Stimulated activated CD8-positive, alpha-beta memory T cell treated with anti-CD3 and anti-CD28 coated beads, Interleukin-7, amount 100 ng/mL, for 48 hours (primary cell): ENCODE measurements around the gene TMSB4X.
"Not testable (repeated sequence)": the region's sequence is repeated elsewhere in the genome, so short reads cannot be mapped to it uniquely, and the experiment has no call there.

Experiments
- DNase-seq, 2 donors: peaks; one replicate each; pipeline ENCODE4 v3.0.0-alpha.2; 2020; ENCODE audit warnings: low read depth in 1 of 2; ENCODE audit errors: extremely low read depth in 1 of 2

TMSB4X gene

GRCh38 chrX:12974796-12975669, at the start of gene TMSB4X:
TMSB4X (plus strand) TSS chrX:12975110.
- peak; percentile 59 to 68 for DNase-seq

GRCh38 chrX:12929701-12930100, 45.2 kb upstream of the TMSB4X start:
- DNase-seq: no peak

DNA sequence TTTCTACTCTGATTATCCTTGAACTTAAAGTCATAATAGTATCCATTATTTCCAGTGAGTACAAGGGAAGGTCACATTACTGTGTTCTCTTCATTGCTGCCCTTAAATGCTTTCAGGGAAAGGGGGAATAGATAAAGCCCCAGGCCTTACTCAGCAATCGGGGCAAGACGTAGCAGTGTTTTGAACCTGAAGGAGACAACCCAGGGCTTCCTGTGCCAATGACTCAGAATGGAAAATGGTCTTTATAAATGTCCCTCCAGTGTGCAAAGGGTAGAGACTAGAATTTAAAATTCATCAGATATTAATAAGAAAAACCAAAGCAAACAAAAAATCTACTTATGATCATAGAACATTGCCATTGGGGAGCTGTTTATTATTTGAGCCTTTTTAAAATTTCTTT, 44.8 kb upstream of the TMSB4X start:
- DNase-seq: no peak

- no peak for DNase-seq
Measured at GRCh38 chrX:12932244-12932643, 42.7 kb upstream of the TMSB4X start.

- no peak for DNase-seq
Measured at GRCh38 chrX:12934850-12935249, 40.1 kb upstream of the TMSB4X start.

- DNase-seq: no peak
Measured at GRCh38 chrX:12936947-12937346, 38.0 kb upstream of the TMSB4X start.

DNA sequence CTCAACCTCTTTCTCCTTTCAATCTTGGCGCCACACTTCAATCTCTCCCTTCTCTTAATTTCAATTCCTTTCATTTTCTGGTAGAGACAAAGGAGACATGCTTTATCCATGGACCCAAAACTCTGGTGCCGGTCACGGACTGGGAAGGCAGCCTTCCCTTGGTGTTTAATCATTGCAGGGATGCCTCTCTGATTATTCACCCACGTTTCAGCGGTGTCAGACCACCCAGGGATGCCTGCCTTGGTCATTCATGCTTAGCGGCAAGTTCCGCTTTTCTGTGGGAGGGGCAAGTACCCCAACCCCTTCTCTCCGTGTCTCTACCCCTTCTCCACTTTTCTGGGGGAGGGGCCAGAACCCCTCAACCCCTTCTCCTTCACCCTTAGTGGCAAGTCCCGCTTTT, 34.4 kb upstream of the TMSB4X start:
- DNase-seq: not testable (repeated sequence)

DNA sequence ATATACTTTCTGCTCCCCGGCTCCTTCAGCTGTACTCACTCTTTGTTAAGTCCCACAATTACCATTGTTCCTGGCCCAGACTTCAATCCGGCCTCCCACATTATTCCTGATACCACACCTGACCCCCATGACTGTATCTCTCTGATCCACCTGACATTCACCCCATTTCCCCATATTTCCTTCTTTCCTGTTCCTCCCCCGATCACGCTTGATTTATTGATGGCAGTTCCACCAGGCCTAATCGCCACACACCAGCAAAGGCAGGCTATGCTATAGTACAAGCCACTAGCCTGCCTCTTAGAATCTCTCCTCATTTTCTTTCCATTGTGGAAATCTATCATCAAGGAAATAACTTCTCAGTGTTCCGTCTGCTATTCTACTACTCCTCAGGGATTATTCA, 31.3 kb upstream of the TMSB4X start:
- DNase-seq: not testable (repeated sequence)

GRCh38 chrX:12944452-12944851, 30.5 kb upstream of the TMSB4X start:
- DNase-seq: not testable (repeated sequence)

DNA sequence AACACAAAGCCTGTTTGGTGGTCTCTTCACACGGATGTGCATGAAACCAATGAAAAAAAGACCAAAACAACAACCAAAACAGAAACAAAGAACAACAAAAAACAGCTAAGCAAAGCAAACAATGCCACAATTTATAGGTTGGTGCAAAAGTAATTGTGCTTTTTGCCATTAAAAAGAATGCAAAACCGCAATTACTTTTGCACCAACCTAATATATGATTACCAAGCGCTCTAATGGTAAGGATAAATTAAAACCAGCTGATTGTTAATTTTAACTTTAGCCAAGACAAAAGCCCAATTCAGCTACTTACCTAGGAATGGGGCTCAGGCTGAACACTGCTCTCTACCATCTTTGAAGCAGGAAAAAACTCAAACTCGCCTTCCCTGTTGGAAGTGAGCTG, 29.4 kb upstream of the TMSB4X start:
- no peak for DNase-seq

GRCh38 chrX:12946406-12946805, 28.5 kb upstream of the TMSB4X start:
- no peak for DNase-seq

GRCh38 chrX:12946838-12947544, 27.9 kb upstream of the TMSB4X start:
- DNase-seq: no peak

DNA sequence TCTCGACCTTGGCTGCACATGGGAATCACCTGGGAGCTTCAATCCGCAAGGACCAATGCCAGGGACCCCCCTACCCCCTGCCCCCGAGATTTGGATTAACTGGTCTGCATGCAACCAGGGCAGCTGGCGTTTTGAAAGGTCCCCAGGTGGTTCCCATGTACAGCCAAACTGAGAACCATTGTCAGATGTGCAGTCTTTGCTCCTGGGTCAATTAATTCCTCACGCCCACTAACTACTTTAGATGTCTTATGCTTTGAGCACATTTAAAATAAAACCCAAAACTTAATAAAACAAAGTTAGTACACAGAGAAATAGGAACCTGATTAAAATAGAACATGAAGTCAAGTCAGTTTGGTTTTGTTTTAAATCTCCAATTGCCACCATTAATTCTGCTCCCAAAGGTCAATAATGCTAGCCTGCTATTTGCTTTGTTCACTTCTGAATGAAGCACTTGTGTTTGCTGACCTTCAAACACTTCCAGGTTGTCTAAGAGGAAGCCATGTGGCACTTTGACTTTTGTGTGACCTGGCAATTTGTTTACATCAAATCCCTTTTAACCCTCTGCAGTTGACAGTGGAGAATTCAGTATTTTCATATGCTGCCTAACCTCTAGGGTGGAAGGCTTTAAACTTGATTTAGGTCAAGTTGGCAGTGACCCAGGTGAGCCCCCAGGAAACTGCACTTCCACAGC, 27.2 kb upstream of the TMSB4X start:
- DNase-seq: no peak

- DNase-seq: no peak
Measured at GRCh38 chrX:12948495-12948894, 26.4 kb upstream of the TMSB4X start.

DNA sequence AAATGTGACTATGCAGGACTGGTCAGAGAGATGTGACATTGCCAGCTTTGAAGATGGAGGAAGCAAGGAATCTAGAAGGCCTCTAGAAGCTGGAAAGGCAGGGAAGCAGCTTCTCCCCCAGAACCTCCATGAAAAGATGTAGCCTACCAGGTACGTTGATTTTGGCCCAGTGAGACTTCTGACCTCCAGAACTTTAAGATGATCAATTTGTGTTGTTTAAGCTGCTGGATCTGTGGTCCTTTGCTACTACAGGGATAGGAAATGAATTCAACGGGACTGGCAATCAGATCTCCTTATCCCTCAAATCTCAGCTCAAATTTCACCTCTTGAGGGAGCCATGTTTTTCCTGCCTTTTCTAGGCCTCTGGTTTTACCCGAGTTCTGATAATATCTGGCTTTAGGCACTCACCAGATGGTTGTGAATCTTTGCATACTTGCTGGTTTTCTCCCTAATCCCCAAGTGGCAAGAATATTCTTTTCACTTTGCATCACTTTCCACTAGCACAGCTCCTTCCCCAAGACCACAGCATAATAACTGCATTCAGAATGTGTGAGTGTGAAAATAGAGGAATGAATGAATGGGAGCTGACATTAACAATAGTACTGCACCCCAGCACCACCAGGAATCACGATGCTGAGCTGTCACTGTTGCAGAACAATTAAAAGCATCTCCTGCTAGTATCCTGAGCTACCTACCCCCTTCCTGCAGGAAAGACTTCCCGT, 25.5 kb upstream of the TMSB4X start:
- no peak for DNase-seq

GRCh38 chrX:12949927-12950656, 24.8 kb upstream of the TMSB4X start:
- DNase-seq: peak; percentile 72 to 76

DNA sequence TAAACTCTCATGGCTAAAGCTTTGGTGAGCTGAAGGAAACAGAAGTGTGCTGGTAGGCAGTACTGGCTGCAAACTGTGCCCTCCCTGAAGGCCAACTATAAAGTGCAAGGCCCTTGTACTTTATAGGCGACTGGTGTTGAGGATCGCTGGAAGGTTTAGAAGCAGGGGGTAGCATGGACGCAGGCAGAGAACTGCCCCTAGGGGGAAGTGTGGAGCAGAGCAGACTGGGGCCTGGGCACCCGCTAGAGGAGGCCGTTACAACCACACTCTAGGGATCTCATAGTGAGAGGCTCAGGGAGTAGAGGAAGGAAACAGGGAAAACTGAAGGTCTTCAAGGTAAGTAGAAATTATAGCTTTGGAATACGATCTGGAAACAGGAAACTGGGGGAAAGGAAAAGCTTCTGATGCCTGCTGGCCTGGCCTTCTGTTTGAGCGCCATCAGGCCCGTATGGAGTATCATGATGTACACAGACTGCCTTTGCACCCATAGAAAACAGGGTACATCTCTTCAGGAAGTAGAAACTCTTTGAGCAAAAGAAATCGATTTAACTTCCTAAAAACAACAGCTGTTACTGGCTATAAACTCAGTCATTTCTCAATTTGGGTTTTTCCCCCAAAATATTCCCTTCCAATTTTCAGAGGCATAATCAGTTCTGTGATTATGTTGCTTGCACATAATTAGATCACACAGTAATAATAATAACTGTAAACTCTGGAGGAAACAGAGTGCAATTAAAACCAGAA, 23.9 kb upstream of the TMSB4X start:
- peak in 1 of 2 donors; percentile 64 for DNase-seq

DNA sequence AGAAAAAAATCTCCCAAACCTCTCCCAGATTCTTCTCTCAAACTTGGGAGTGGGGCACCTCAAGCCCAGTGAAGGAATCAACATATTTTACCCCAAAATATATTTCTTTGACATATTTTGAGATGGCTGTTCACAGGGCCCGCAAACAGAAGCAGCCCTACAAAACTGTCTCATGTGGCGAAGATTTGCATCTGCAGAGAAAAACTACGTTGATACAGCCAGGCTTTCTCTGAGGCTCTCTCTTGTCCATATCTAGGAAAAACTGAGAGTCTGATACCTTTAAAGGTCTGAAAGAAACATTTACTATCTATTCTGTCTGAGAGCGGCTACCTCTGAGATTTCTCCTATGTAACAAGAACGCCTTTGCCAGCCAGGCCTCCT, 23.3 kb upstream of the TMSB4X start:
- no peak for DNase-seq

GRCh38 chrX:12953420-12953819, 21.5 kb upstream of the TMSB4X start:
- DNase-seq: no peak

DNA sequence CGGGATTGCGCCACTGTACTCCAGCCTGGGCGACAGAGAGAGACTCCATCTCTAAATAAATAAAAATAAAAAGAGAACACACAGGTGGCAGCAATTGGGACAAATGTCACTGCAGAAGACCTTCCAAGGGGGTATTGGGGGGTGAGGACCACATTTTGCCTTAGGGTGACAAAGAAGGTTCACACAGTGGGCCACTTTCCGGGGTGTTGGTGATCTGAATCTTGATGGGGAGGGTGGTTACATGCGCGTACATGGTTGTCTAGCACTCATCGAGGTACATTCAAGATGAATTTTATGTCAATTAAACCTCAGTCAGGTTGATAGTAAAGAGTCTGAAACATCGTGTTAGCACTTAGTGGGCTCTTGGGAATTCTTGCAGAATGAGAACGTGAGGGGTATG, 20.5 kb upstream of the TMSB4X start:
- DNase-seq: no peak
